ENCODE data around the gene DPM2.

DNA sequence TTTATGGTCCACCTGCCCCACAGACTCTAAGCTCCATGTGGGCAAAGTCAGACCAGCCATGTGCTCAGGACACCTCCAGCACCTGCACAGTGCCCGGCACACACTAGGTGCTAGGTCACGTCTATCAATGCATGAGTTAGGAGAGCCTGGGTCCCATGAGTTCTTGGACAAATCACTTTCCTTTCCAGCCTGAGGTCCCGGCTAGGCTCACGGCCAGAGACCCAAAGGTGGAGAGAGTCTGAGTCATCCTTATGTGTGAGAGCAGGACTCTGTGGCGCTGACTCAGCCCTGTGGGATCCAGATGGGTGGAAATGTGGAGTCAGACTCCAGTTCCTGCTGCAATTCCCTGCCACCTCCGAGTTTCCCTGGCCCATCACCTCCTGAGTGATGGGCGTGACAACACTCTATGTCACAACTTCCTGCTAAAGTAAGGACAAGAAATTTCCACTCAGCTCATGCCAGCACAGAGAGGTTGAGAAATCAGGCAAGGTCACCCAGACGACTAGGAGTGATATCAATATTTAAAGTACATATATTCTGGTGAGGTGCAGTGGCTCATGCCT is 18.3 kb downstream of the DPM2 start:
- TF ChIP-seq POLR2A (IDR thresholded peaks at IDR 0.05): no peak
- no peak for TF ChIP-seq CTCF (IDR thresholded peaks at IDR 0.05)
- TF ChIP-seq POLR2AphosphoS5 (IDR thresholded peaks at IDR 0.05): peak in 2 of 3 donors; percentile 77 to 93
- no peak for TF ChIP-seq EP300 (IDR thresholded peaks at IDR 0.05)
